CD4-positive, alpha-beta T cell (primary cell): ENCODE data around the gene SNAP23. TPM values are rescaled to one million over a fixed set of nuclear protein-coding genes. Genes with fewer than 3 reads are reported as not detected.

Experiments used
- ATAC-seq: fragments of 200-7000 bp; cut with Tn5 transposase; one replicate; pipeline ENCODE4 v1.10.0; 2022; ENCODE audit warnings: mild to moderate bottlenecking; ENCODE audit not compliant: poor library complexity
- CTCF ChIA-PET: fragments of 350-600 bp; sonication (Branson Sonifier 250); formaldehyde crosslinking; loops from one replicate; lab custom pipeline; 2021; ENCODE audit warnings: antibody characterized with exemption, inconsistent platforms; lab: Charles Lee
- POLR2A ChIA-PET: fragments of 350-600 bp; sonication (Branson Sonifier 250); formaldehyde crosslinking; loops from one replicate; lab custom pipeline; 2021; ENCODE audit warnings: antibody characterized with exemption, inconsistent platforms; lab: Charles Lee
- DNase-seq, 14 experiments: peaks; one replicate each; pipeline ENCODE4 v3.0.0-alpha.2; 2013 to 2020; ENCODE audit warnings: mixed read lengths in 2 of 14
- H3K27ac ChIP-seq, 2 donors: one replicate each; pipeline versions ENCODE4 v1.5.1 to v1.7.0; 2013; ENCODE audit warnings: low read length in 2 of 2, low read depth in 1 of 2, mild to moderate bottlenecking in 1 of 2
- H3K27me3 ChIP-seq, 2 experiments: 1 replicate in 1 of 2; 2 replicates in 1 of 2; pipeline versions ENCODE4 v1.6.1 to v1.7.0; 2013; ENCODE audit warnings: low read length in 2 of 2, control low read depth in 1 of 2, mild to moderate bottlenecking in 1 of 2, moderate library complexity in 1 of 2; ENCODE audit not compliant: insufficient read depth in 2 of 2, control insufficient read depth in 1 of 2
- H3K36me3 ChIP-seq: one replicate; pipeline ENCODE4 v1.6.1; 2013; ENCODE audit warnings: low read length, control low read depth; ENCODE audit not compliant: insufficient read depth
- H3K4me1 ChIP-seq: one replicate; pipeline ENCODE4 v1.6.1; 2013; ENCODE audit warnings: low read length, control low read depth; ENCODE audit not compliant: insufficient read depth
- H3K4me3 ChIP-seq: one replicate; pipeline ENCODE4 v1.5.1; 2013; ENCODE audit warnings: mild to moderate bottlenecking, low read length, moderate library complexity
- H3K9me3 ChIP-seq, 2 experiments: 1 replicate in 1 of 2; 2 replicates in 1 of 2; pipeline versions ENCODE4 v1.6.1 to v1.7.0; 2013; ENCODE audit warnings: low read length in 2 of 2, mild to moderate bottlenecking in 2 of 2, control low read depth in 1 of 2, moderate library complexity in 1 of 2; ENCODE audit not compliant: control insufficient read depth in 1 of 2, insufficient read depth in 1 of 2
- H3K27ac Mint-ChIP-seq: one replicate; pipeline ENCODE4 v1.8.0; 2020; ENCODE audit warnings: mixed read lengths
- H3K27me3 Mint-ChIP-seq: one replicate; pipeline ENCODE4 v1.8.0; 2021; ENCODE audit warnings: mixed read lengths
- H3K36me3 Mint-ChIP-seq: one replicate; pipeline ENCODE4 v1.8.0; 2021; ENCODE audit warnings: low read depth, mixed read lengths
- H3K4me1 Mint-ChIP-seq: one replicate; pipeline ENCODE4 v1.8.0; 2021; ENCODE audit warnings: low read depth, mixed read lengths
- H3K4me3 Mint-ChIP-seq: one replicate; pipeline ENCODE4 v1.8.0; 2020; ENCODE audit warnings: mild to moderate bottlenecking, mixed read lengths
- H3K9me3 Mint-ChIP-seq: one replicate; pipeline ENCODE4 v1.8.0; 2020; ENCODE audit warnings: mixed read lengths
- intact Hi-C, 2 experiments: fragments of 100-400 bp; cut with DNase I in 1 of 2; cut with micrococcal nuclease in 1 of 2; formaldehyde crosslinking; loops; one replicate each; pipeline versions ENCODE4 v1.15.1 to v1.9.0; 2023 to 2025; cut with DNase I, micrococcal nuclease
- total RNA-seq, 174 experiments: library from RNA in 2 of 174; stranded (reverse) in 2 of 174; gene quantifications; one replicate each; pipeline ENCODE4 v1.2.3 and lab custom pipeline; 2021 to 2026
- TF ChIP-seq, protein P1 (sequence below): fragments of 200-600 bp; IDR thresholded peaks from one replicate; pipeline ENCODE4 v1.8.0; 2022; ENCODE audit warnings: antibody characterized with exemption, mild to moderate bottlenecking

SNAP23 gene
- total RNA-seq, 2 experiments from 2014 or later = 37.4 to 40.1 TPM

DNA sequence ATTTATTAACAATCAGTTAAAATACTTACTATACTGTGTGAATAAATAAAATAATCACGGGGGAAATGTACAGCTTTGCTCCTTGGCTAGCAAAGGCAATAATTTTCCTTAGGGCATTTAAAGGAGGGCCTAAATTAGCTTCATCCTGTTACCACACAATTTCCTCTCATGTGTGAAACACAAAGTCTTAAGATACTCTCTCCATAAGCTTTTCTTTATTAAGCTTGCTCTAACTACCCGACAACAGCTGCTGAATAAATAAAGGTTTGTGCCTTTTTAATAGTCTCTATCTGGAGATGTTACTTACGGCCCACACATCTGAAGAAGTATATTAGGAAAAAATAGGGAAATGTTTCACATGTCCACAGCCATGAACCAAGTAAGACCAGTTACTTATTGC, 34.2 kb upstream of the SNAP23 start:
- no peak for DNase-seq

DNA sequence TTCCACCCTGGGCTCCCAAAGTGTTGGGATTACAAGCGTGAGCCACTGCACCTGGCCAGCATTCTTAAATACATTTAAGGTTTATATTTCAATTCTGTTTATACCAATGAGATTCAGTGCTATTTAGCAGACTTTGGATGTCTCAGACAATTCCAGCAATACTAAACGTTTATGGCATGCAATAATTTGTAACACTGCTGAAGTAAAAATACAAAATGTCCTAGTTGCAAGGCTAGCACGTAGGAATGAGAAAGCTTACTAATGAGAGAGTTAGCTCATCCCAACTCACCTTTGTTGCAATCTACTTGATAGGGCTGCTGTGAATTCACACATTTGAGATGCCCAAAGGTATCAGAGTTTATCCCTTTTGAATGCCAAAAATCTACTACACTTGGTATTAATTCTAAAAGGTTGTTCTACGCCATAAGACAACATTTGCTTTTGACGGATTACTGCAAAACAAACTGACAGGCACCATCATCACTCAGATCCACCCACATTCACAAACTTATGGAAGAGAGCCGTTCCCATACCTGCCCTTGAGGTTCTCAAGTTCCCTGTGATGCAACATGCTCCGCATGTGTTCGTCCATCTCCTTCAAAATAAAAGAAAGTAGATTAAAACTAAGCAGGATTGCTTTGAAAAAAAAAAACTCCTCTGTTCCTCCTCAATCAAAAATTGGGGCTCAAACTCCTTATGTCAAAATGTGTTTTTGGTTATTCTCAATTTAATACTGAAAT, 29.7 kb upstream of the SNAP23 start:
- intact Hi-C loops = no loop called here
- Mint-ChIP-seq H3K36me3 (peaks cover 66% of the 10 kb centered on the region), H3K4me3 (no peak overlapping the region), H3K27ac (no peak overlapping the region), H3K4me1 (peaks cover 12% of the 10 kb centered on the region), H3K27me3 (no peaks in the 10 kb centered on the region), H3K9me3 (no peaks in the 10 kb centered on the region)
- Histone ChIP-seq H3K36me3 (peaks cover 35% of the 10 kb centered on the region), H3K27ac (no peak overlapping the region), H3K4me1 (no peaks in the 10 kb centered on the region), H3K4me3 (no peak overlapping the region), H3K9me3 (no peaks in the 10 kb centered on the region), H3K27me3 (no peaks in the 10 kb centered on the region)
- POLR2A ChIA-PET = no interaction called here
- TF ChIP-seq, protein P1, sequence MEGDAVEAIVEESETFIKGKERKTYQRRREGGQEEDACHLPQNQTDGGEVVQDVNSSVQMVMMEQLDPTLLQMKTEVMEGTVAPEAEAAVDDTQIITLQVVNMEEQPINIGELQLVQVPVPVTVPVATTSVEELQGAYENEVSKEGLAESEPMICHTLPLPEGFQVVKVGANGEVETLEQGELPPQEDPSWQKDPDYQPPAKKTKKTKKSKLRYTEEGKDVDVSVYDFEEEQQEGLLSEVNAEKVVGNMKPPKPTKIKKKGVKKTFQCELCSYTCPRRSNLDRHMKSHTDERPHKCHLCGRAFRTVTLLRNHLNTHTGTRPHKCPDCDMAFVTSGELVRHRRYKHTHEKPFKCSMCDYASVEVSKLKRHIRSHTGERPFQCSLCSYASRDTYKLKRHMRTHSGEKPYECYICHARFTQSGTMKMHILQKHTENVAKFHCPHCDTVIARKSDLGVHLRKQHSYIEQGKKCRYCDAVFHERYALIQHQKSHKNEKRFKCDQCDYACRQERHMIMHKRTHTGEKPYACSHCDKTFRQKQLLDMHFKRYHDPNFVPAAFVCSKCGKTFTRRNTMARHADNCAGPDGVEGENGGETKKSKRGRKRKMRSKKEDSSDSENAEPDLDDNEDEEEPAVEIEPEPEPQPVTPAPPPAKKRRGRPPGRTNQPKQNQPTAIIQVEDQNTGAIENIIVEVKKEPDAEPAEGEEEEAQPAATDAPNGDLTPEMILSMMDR = no peak
- CTCF ChIA-PET = no interaction called here
- ATAC-seq = no peak
- DNase-seq = no peak

More for the DNA sequence above, 34.2 kb upstream of the SNAP23 start:
- no peaks in the 10 kb centered on the region for H3K4me1 ChIP-seq
- H3K4me3 ChIP-seq = no peak overlapping the region
- Mint-ChIP-seq H3K4me3 (no peak overlapping the region), H3K36me3 (peaks cover 57% of the 10 kb centered on the region), H3K4me1 (peaks cover 25% of the 10 kb centered on the region), H3K27me3 (no peaks in the 10 kb centered on the region), H3K9me3 (no peaks in the 10 kb centered on the region), H3K27ac (no peak overlapping the region)
- H3K27me3 ChIP-seq = no peaks in the 10 kb centered on the region
- no peaks in the 10 kb centered on the region for H3K9me3 ChIP-seq
- intact Hi-C loops = no loop called here
- no peak for ATAC-seq
- H3K36me3 ChIP-seq = peaks cover 20% of the 10 kb centered on the region
- no peak overlapping the region for H3K27ac ChIP-seq
- TF ChIP-seq, protein P1 = no peak
- CTCF ChIA-PET = interaction anchor here (0.6 to 1.4 kb wide), 2 partner anchors 23 to 49 kb away, joined by 3 read pairs; no protein-coding TSS in a partner anchor
- POLR2A ChIA-PET = interaction anchor here (0.9 kb wide), 1 partner anchor 29 kb away, joined by 3 read pairs; the partner anchor contains the start of gene ZNF106

DNA sequence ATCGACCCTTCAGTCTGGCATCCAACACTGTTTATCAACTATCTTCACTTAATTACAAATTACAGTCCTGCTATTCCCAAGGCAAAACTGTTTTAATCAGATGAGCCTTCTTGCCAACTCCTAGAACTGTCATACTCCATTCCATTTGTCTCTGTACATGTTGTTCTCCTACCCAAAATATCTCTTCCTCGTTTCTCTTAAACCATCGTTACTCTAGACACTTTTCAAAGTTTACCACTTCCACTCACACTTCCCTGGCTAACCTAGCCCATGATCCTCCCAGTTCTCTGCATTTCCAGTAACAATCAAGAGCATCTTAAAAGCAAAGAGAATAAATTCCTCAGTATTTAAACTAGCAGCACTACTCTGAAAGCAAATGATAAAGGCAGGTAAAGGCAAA, 24.4 kb upstream of the SNAP23 start:
- no peaks in the 10 kb centered on the region for H3K4me1 ChIP-seq
- TF ChIP-seq, protein P1 = no peak
- H3K4me3 ChIP-seq = no peak overlapping the region
- H3K9me3 Mint-ChIP-seq = no peaks in the 10 kb centered on the region
- peaks cover 21% of the 10 kb centered on the region for H3K4me1 Mint-ChIP-seq
- POLR2A ChIA-PET = no interaction called here
- no peaks in the 10 kb centered on the region for H3K27me3 Mint-ChIP-seq
- no peak overlapping the region for H3K27ac ChIP-seq
- peaks cover 34% of the 10 kb centered on the region for H3K36me3 Mint-ChIP-seq
- H3K4me3 Mint-ChIP-seq = no peak overlapping the region
- no peaks in the 10 kb centered on the region for H3K27me3 ChIP-seq
- intact Hi-C loops = no loop called here
- H3K27ac Mint-ChIP-seq = peak overlapping the region; percentile 32
- DNase-seq (no peak), ATAC-seq (no peak)
- CTCF ChIA-PET = interaction anchor here (0.9 to 1.5 kb wide), 3 partner anchors 9 to 104 kb away, joined by 3 to 6 read pairs (median 3); partner anchors contain the start of genes STARD9 and ZNF106
- H3K9me3 ChIP-seq = no peaks in the 10 kb centered on the region
- peaks cover 15% of the 10 kb centered on the region for H3K36me3 ChIP-seq
